ENCODE data around the gene MSLN. TPM values are rescaled to one million over a fixed set of nuclear protein-coding genes. Genes with fewer than 3 reads are reported as not detected.

Gene MSLN
- total and polyA plus RNA-seq, 2 of the 8 experiments (the other 6 are each of a cell fraction or from before 2014, with no cell fraction given): 0.28 to 0.50 TPM

DNA sequence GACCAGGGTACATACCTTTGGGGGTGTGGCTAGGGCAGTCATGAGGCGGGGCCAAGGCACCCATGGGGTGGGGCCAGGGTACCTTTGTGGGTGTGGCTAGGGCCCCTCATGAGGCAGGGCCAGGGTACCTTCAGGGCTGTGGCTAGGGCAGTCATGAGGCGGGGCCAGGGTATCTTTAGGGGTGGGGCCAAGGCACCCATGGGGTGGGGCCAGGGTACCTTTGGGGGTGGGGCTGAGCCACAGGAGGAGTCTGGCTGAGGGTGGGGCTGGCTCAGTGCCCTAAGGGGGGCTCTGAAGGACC lies 36.5 kb downstream of the MSLN start:
- Histone ChIP-seq H3K4me2 (ENCODE audit: insufficient read depth in 1 of 2, low read depth in 2 of 2, low read length in 2 of 2) (no peak overlapping the region), H3K9me3 (ENCODE audit: insufficient read depth in 2 of 2, low read depth in 1 of 2, low read length in 1 of 2) (no peaks in the 10 kb centered on the region), H2BK5ac (ENCODE audit: low read depth, low read length) (no peak overlapping the region), H3K4ac (replicated peaks; ENCODE audit: insufficient read length, low read depth, low read length) (no peak overlapping the region), H3K27ac (ENCODE audit: low read depth, low read length) (no peak overlapping the region), H3K79me2 (ENCODE audit: control insufficient read depth in 1 of 2, insufficient read depth in 2 of 2, low read length in 2 of 2) (no peaks in the 10 kb centered on the region), H2BK12ac (ENCODE audit: low read depth, low read length) (no peak overlapping the region), H3K4me3 (ENCODE audit: extremely low read depth in 1 of 4, insufficient read depth in 2 of 4, low read depth in 3 of 4, low read length in 4 of 4) (no peak overlapping the region), H3K14ac (ENCODE audit: insufficient read length) (no peak overlapping the region), H4K20me1 (replicated peaks in 1 of 2; ENCODE audit: control insufficient read depth in 1 of 2, insufficient read depth in 2 of 2, low read length in 2 of 2) (peaks cover 5 to 17% of the 10 kb centered on the region in 2 experiments), H3K56ac (replicated peaks; ENCODE audit: insufficient read length, low read depth, low read length) (no peak overlapping the region), H3K23me2 (ENCODE audit: low read depth, low read length) (peaks cover 3% of the 10 kb centered on the region; the same call in 1 of the 2 replicates), H2AFZ (ENCODE audit: low read length) (no peak overlapping the region), H3K79me1 (ENCODE audit: low read depth, low read length) (no peaks in the 10 kb centered on the region), H2BK120ac (replicated peaks; ENCODE audit: low read depth, low read length) (no peak overlapping the region), H2BK15ac (ENCODE audit: low read length) (no peak overlapping the region), H4K8ac (ENCODE audit: extremely low read depth, insufficient read depth, low read length) (no peak overlapping the region), H4K91ac (replicated peaks; ENCODE audit: insufficient read length, low read length) (no peak overlapping the region), H3K4me1 (replicated peaks in 1 of 4; ENCODE audit: control insufficient read depth in 3 of 4, insufficient read depth in 4 of 4, low read length in 3 of 4) (peaks cover 0 to 17% (median 3%) of the 10 kb centered on the region in 4 experiments; a peak in 4 of 7 replicates), H4K5ac (ENCODE audit: insufficient read length, low read depth, low read length) (no peak overlapping the region), H2BK20ac (ENCODE audit: low read length) (no peak overlapping the region), H2AK5ac (ENCODE audit: low read depth, low read length) (no peak overlapping the region), H3K23ac (ENCODE audit: insufficient read length) (no peak overlapping the region), H3K18ac (ENCODE audit: extremely low read depth, low read length) (no peak overlapping the region), H3K36me3 (ENCODE audit: control insufficient read depth in 2 of 4, insufficient read depth in 4 of 4, low read length in 3 of 4) (peaks cover 0 to 38% (median under 1%) of the 10 kb centered on the region in 4 experiments; a peak in 6 of 8 replicates), H3K9ac (replicated peaks in 1 of 4; ENCODE audit: extremely low read depth in 1 of 4, low read depth in 3 of 4, low read length in 3 of 4) (no peak overlapping the region), H3K27me3 (replicated peaks in 1 of 4; ENCODE audit: control insufficient read depth in 3 of 4, extremely low read depth in 1 of 4, insufficient read depth in 3 of 4, low read length in 3 of 4) (peaks cover 0 to 13% (median 7%) of the 10 kb centered on the region in 4 experiments; a peak in 5 of 7 replicates)
- WGBS, 2 experiments (ENCODE audit: extremely low coverage in 1 of 2, insufficient coverage in 1 of 2, insufficient read length in 1 of 2, insufficient replicate concordance in 2 of 2, low coverage in 1 of 2, low lambda C conversion rate in 2 of 2, missing lambda C conversion rate in 1 of 2): 100% methylated on average over 1 of the region's 2 CpGs; no CpG with 5 or more reads in 1 of the 2 experiments
- ChIA-PET CTCF (ENCODE audit: partially characterized antibody) (interaction anchor here (2.8 kb wide), 1 partner anchor 84 kb away, joined by 11 read pairs; no protein-coding TSS in a partner anchor), POLR2A (ENCODE audit: partially characterized antibody) (interaction anchor here (1.0 to 1.8 kb wide), 3 partner anchors 9 to 76 kb away, joined by 3 to 5 read pairs (median 3); partner anchors contain the start of genes ANTKMT, CHTF18 and RPUSD1)
- TF ChIP-seq ASH2L (IDR thresholded peaks at IDR 0.05; ENCODE audit: low read length) (no peak), KDM4A (IDR thresholded peaks at IDR 0.05; ENCODE audit: low read depth, low read length, severe bottlenecking) (no peak), HDAC2 (IDR thresholded peaks at IDR 0.05; ENCODE audit: borderline replicate concordance in 1 of 2, low read depth in 2 of 2, low read length in 2 of 2) (no peak), JUN (IDR thresholded peaks at IDR 0.05; ENCODE audit: low read depth, low read length) (no peak), GABPA (IDR thresholded peaks at IDR 0.05; ENCODE audit: borderline replicate concordance, insufficient read depth, low read length) (no peak)
- FAIRE-seq: no peak
- DNase-seq (ENCODE audit: low read depth in 1 of 2, low spot score in 2 of 2): peak in 1 of 2 experiments; percentile 83
